Naive thymus-derived CD4-positive, alpha-beta T cell (primary cell): Measurements from ENCODE around the gene PRKD1. TPM values are rescaled to one million over a fixed set of nuclear protein-coding genes. Genes with fewer than 3 reads are reported as not detected.

Source experiments
- ATAC-seq: fragments of 150-1000 bp; cut with Tn5 transposase; 2 replicates; pipeline ENCODE4 v1.10.0; 2021; ENCODE audit warnings: mild to moderate bottlenecking, moderate library complexity
- CTCF ChIA-PET: fragments of 350-600 bp; sonication (Branson Sonifier 250); formaldehyde crosslinking; loops from one replicate; lab custom pipeline; 2021; ENCODE audit warnings: antibody characterized with exemption; lab: Charles Lee
- POLR2A ChIA-PET: fragments of 350-600 bp; sonication (Branson Sonifier 250); formaldehyde crosslinking; loops from one replicate; lab custom pipeline; 2021; ENCODE audit warnings: antibody characterized with exemption, inconsistent platforms; lab: Charles Lee
- DNase-seq, 9 donors: peaks; one replicate each; pipeline versions ENCODE4 v3.0.0 to v3.0.0-alpha.2; 2020 to 2022; ENCODE audit warnings: mixed read lengths in 1 of 9
- H3K27ac ChIP-seq: one replicate; pipeline ENCODE4 v1.7.0; 2013; ENCODE audit warnings: mild to moderate bottlenecking, low read depth, low read length, moderate library complexity
- H3K27me3 ChIP-seq, 2 donors: one replicate each; pipeline ENCODE4 v1.7.0; 2013; ENCODE audit warnings: low read length in 2 of 2, mild to moderate bottlenecking in 2 of 2, moderate library complexity in 2 of 2; ENCODE audit not compliant: control insufficient read depth in 2 of 2, insufficient read depth in 2 of 2
- H3K36me3 ChIP-seq, 3 experiments: 1 replicate in 2 of 3; 2 replicates in 1 of 3; pipeline ENCODE4 v1.7.0; 2013; ENCODE audit warnings: low read length in 3 of 3, mild to moderate bottlenecking in 3 of 3, moderate library complexity in 1 of 3; ENCODE audit not compliant: insufficient read depth in 3 of 3, control insufficient read depth in 2 of 3
- H3K4me1 ChIP-seq, 2 donors: one replicate each; pipeline ENCODE4 v1.7.0; 2013; ENCODE audit warnings: low read length in 2 of 2, mild to moderate bottlenecking in 2 of 2, moderate library complexity in 1 of 2; ENCODE audit not compliant: control insufficient read depth in 2 of 2, insufficient read depth in 2 of 2
- H3K4me3 ChIP-seq: 2 replicates; pipeline ENCODE4 v1.7.0; 2013; ENCODE audit warnings: mild to moderate bottlenecking, low read length
- H3K9me3 ChIP-seq, 3 experiments: 1 replicate in 2 of 3; 2 replicates in 1 of 3; pipeline ENCODE4 v1.7.0; 2013; ENCODE audit warnings: low read length in 3 of 3; ENCODE audit not compliant: control insufficient read depth in 2 of 3
- H3K27ac Mint-ChIP-seq, 9 donors: one replicate each; pipeline ENCODE4 v1.8.0; 2020 to 2022; ENCODE audit warnings: mixed read lengths in 9 of 9, mild to moderate bottlenecking in 8 of 9, moderate library complexity in 5 of 9, inconsistent platforms in 2 of 9
- H3K27me3 Mint-ChIP-seq, 5 donors: one replicate each; pipeline ENCODE4 v1.8.0; 2021 to 2022; ENCODE audit warnings: mixed read lengths in 5 of 5, mild to moderate bottlenecking in 1 of 5
- H3K36me3 Mint-ChIP-seq, 5 donors: one replicate each; pipeline ENCODE4 v1.8.0; 2020 to 2022; ENCODE audit warnings: mixed read lengths in 5 of 5, mild to moderate bottlenecking in 3 of 5, inconsistent platforms in 1 of 5
- H3K4me1 Mint-ChIP-seq, 7 donors: one replicate each; pipeline ENCODE4 v1.8.0; 2020 to 2022; ENCODE audit warnings: mixed read lengths in 7 of 7, mild to moderate bottlenecking in 3 of 7, inconsistent platforms in 1 of 7
- H3K4me3 Mint-ChIP-seq, 10 donors: one replicate each; pipeline ENCODE4 v1.8.0; 2020 to 2022; ENCODE audit warnings: mild to moderate bottlenecking in 10 of 10, mixed read lengths in 10 of 10, moderate library complexity in 6 of 10, inconsistent platforms in 2 of 10
- H3K9me3 Mint-ChIP-seq, 11 donors: one replicate each; pipeline ENCODE4 v1.8.0; 2020 to 2022; ENCODE audit warnings: mixed read lengths in 11 of 11, mild to moderate bottlenecking in 4 of 11, inconsistent platforms in 1 of 11, moderate library complexity in 1 of 11
- intact Hi-C, 2 donors: fragments of 100-400 bp; cut with micrococcal nuclease; formaldehyde crosslinking; loops; one replicate each; pipeline ENCODE4 v1.15.1; 2023
- polyA plus RNA-seq, 2 donors: library from polyadenylated mRNA; unstranded; fragments of 300-500 nt; fragmentation: Illumina TruSeq; gene quantifications; one replicate each; pipeline ENCODE4 v1.2.3, GENCODE V29; 2021
- total RNA-seq, 6 experiments: library from RNA in 5 of 6; stranded (reverse) in 5 of 6; gene quantifications; 1 replicate in 5 of 6; 2 replicates in 1 of 6; pipeline ENCODE4 v1.2.3 and lab custom pipeline; 2021 to 2026

The PRKD1 gene
- total and polyA plus RNA-seq, 7 experiments from 2014 or later: not detected

GRCh38 chr14:29603696-29604095 is 324.0 kb downstream of the PRKD1 start:
- H3K4me1 Mint-ChIP-seq: no peaks in the 10 kb centered on the region
- POLR2A ChIA-PET: no interaction called here
- Histone ChIP-seq H3K27ac (no peak overlapping the region), H3K4me3 (no peak overlapping the region), H3K9me3 (no peaks in the 10 kb centered on the region), H3K4me1 (no peaks in the 10 kb centered on the region), H3K27me3 (no peaks in the 10 kb centered on the region), H3K36me3 (no peaks in the 10 kb centered on the region)
- H3K4me3 Mint-ChIP-seq: no peak overlapping the region
- peaks cover 0 to 18% (median 5%) of the 10 kb centered on the region in 11 donors for H3K9me3 Mint-ChIP-seq
- H3K27ac Mint-ChIP-seq: no peak overlapping the region
- DNase-seq (no peak), ATAC-seq (no peak)
- intact Hi-C loops: no loop called here
- no peaks in the 10 kb centered on the region for H3K27me3 Mint-ChIP-seq
- H3K36me3 Mint-ChIP-seq: no peaks in the 10 kb centered on the region
- CTCF ChIA-PET: no interaction called here

- ATAC-seq (no peak), DNase-seq (no peak)
- H3K27me3 ChIP-seq: no peaks in the 10 kb centered on the region
- POLR2A ChIA-PET: no interaction called here
- no peak overlapping the region for H3K4me3 Mint-ChIP-seq
- no peak overlapping the region for H3K27ac Mint-ChIP-seq
- no peaks in the 10 kb centered on the region for H3K4me1 Mint-ChIP-seq
- H3K4me3 ChIP-seq: no peak overlapping the region
- H3K27ac ChIP-seq: no peak overlapping the region
- CTCF ChIA-PET: no interaction called here
- peaks cover 0 to 15% (median 5%) of the 10 kb centered on the region in 11 donors for H3K9me3 Mint-ChIP-seq
- no peaks in the 10 kb centered on the region for H3K4me1 ChIP-seq
- no peaks in the 10 kb centered on the region for H3K9me3 ChIP-seq
- H3K36me3 ChIP-seq: no peaks in the 10 kb centered on the region
- H3K36me3 Mint-ChIP-seq: no peaks in the 10 kb centered on the region
- intact Hi-C loops: no loop called here
- no peaks in the 10 kb centered on the region for H3K27me3 Mint-ChIP-seq
These were observed 326.0 kb downstream of the PRKD1 start for GRCh38 chr14:29601616-29602015.

- CTCF ChIA-PET: no interaction called here
- Histone ChIP-seq H3K27me3 (no peaks in the 10 kb centered on the region), H3K27ac (no peak overlapping the region), H3K9me3 (no peaks in the 10 kb centered on the region), H3K4me3 (no peak overlapping the region), H3K36me3 (no peaks in the 10 kb centered on the region), H3K4me1 (no peaks in the 10 kb centered on the region)
- Mint-ChIP-seq H3K9me3 (peaks cover 0 to 6% (median 1%) of the 10 kb centered on the region in 11 donors), H3K27me3 (no peaks in the 10 kb centered on the region), H3K4me3 (no peak overlapping the region), H3K4me1 (no peaks in the 10 kb centered on the region), H3K27ac (no peak overlapping the region), H3K36me3 (no peaks in the 10 kb centered on the region)
- ATAC-seq: no peak
- intact Hi-C loops: no loop called here
- no peak for DNase-seq
- POLR2A ChIA-PET: no interaction called here
These were observed 339.7 kb downstream of the PRKD1 start for GRCh38 chr14:29587761-29588470.

GRCh38 chr14:29587046-29587445 is 340.6 kb downstream of the PRKD1 start:
- intact Hi-C loops: no loop called here
- Histone ChIP-seq H3K27me3 (no peaks in the 10 kb centered on the region), H3K9me3 (no peaks in the 10 kb centered on the region), H3K4me3 (no peak overlapping the region), H3K27ac (no peak overlapping the region), H3K36me3 (no peaks in the 10 kb centered on the region), H3K4me1 (no peaks in the 10 kb centered on the region)
- CTCF ChIA-PET: no interaction called here
- H3K27ac Mint-ChIP-seq: no peak overlapping the region
- peaks cover 0 to 3% (median 0%) of the 10 kb centered on the region in 5 donors for H3K36me3 Mint-ChIP-seq
- no peak overlapping the region for H3K4me3 Mint-ChIP-seq
- DNase-seq (no peak), ATAC-seq (no peak)
- H3K4me1 Mint-ChIP-seq: no peaks in the 10 kb centered on the region
- H3K27me3 Mint-ChIP-seq: no peaks in the 10 kb centered on the region
- H3K9me3 Mint-ChIP-seq: peaks cover 0 to 11% (median 2%) of the 10 kb centered on the region in 11 donors
- POLR2A ChIA-PET: no interaction called here

- H3K4me1 Mint-ChIP-seq: no peaks in the 10 kb centered on the region
- H3K27ac Mint-ChIP-seq: no peak overlapping the region
- ChIA-PET POLR2A (no interaction called here), CTCF (no interaction called here)
- Histone ChIP-seq H3K4me1 (no peaks in the 10 kb centered on the region), H3K9me3 (no peaks in the 10 kb centered on the region), H3K4me3 (no peak overlapping the region), H3K27ac (no peak overlapping the region), H3K36me3 (no peaks in the 10 kb centered on the region), H3K27me3 (no peaks in the 10 kb centered on the region)
- peaks cover 0 to 14% (median 2%) of the 10 kb centered on the region in 11 donors for H3K9me3 Mint-ChIP-seq
- DNase-seq: no peak
- intact Hi-C loops: no loop called here
- no peak overlapping the region for H3K4me3 Mint-ChIP-seq
- ATAC-seq: no peak
- peaks cover 0 to 3% (median 0%) of the 10 kb centered on the region in 5 donors for H3K36me3 Mint-ChIP-seq
- H3K27me3 Mint-ChIP-seq: no peaks in the 10 kb centered on the region
These were observed 342.7 kb downstream of the PRKD1 start for GRCh38 chr14:29584992-29585391.

GRCh38 chr14:29580763-29581162 is 346.9 kb downstream of the PRKD1 start:
- no peaks in the 10 kb centered on the region for H3K27me3 ChIP-seq
- Mint-ChIP-seq H3K27me3 (no peaks in the 10 kb centered on the region), H3K4me3 (no peak overlapping the region), H3K4me1 (no peaks in the 10 kb centered on the region), H3K27ac (no peak overlapping the region), H3K36me3 (peaks cover 0 to 3% (median 0%) of the 10 kb centered on the region in 5 donors), H3K9me3 (peaks cover 0 to 13% (median 5%) of the 10 kb centered on the region in 11 donors)
- no peak overlapping the region for H3K4me3 ChIP-seq
- no peak for ATAC-seq
- no peak overlapping the region for H3K27ac ChIP-seq
- ChIA-PET POLR2A (no interaction called here), CTCF (interaction anchor here (0.6 kb wide), 1 partner anchor 431 kb away, joined by 3 read pairs; no protein-coding TSS in a partner anchor)
- no peaks in the 10 kb centered on the region for H3K36me3 ChIP-seq
- no peaks in the 10 kb centered on the region for H3K9me3 ChIP-seq
- H3K4me1 ChIP-seq: no peaks in the 10 kb centered on the region
- intact Hi-C loops: no loop called here
- no peak for DNase-seq

- intact Hi-C loops: no loop called here
- DNase-seq (no peak), ATAC-seq (no peak)
- Mint-ChIP-seq H3K4me1 (no peaks in the 10 kb centered on the region), H3K27me3 (no peaks in the 10 kb centered on the region), H3K27ac (no peak overlapping the region), H3K9me3 (peaks cover 0 to 13% (median 5%) of the 10 kb centered on the region in 11 donors), H3K36me3 (peaks cover 0 to 3% (median 0%) of the 10 kb centered on the region in 5 donors), H3K4me3 (no peak overlapping the region)
- Histone ChIP-seq H3K27me3 (no peaks in the 10 kb centered on the region), H3K36me3 (no peaks in the 10 kb centered on the region), H3K9me3 (no peaks in the 10 kb centered on the region), H3K27ac (no peak overlapping the region), H3K4me1 (no peaks in the 10 kb centered on the region), H3K4me3 (no peak overlapping the region)
- ChIA-PET POLR2A (no interaction called here), CTCF (no interaction called here)
These were observed 347.8 kb downstream of the PRKD1 start for GRCh38 chr14:29579838-29580237.
